Neural cell (in vitro differentiated cells): ENCODE results near the gene ADGRL3. TPM values are rescaled to one million over a fixed set of nuclear protein-coding genes. Genes with fewer than 3 reads are reported as not detected.

Experiments used
- H2AFZ ChIP-seq: fragments of 200-600, 300-800 bp; sonication (generic), shearing (Covaris generic); 2 replicates; pipeline ENCODE4 v1.6.0; 2014; ENCODE audit warnings: low read depth, mild to moderate bottlenecking, antibody characterized with exemption, low read length, moderate library complexity
- H3F3A ChIP-seq: fragments of 200-600 bp; shearing (Covaris generic); 2 replicates; pipeline ENCODE4 v1.6.1; 2016; ENCODE audit warnings: mild to moderate bottlenecking, moderate library complexity, mixed read lengths, antibody characterized with exemption, low read length; ENCODE audit not compliant: insufficient read depth, poor library complexity, severe bottlenecking
- H3K27ac ChIP-seq: fragments of 200-600, 300-800 bp; sonication (generic), shearing (Covaris generic); 2 replicates; pipeline ENCODE4 v1.5.1; 2014; ENCODE audit warnings: mild to moderate bottlenecking, low read length, moderate library complexity
- H3K27me3 ChIP-seq: fragments of 300-800, 200-600 bp; sonication (generic), shearing (Covaris generic); 2 replicates; pipeline ENCODE4 v1.6.0; 2014; ENCODE audit warnings: mild to moderate bottlenecking, low read depth, low read length, moderate library complexity; ENCODE audit not compliant: insufficient read depth
- H3K36me3 ChIP-seq: fragments of 300-800, 200-600 bp; sonication (generic), shearing (Covaris generic); 2 replicates; pipeline ENCODE4 v1.5.1; 2014; ENCODE audit warnings: mild to moderate bottlenecking, antibody characterized with exemption, low read length, moderate library complexity; ENCODE audit not compliant: insufficient read depth
- H3K4me2 ChIP-seq: fragments of 300-800, 200-600 bp; sonication (generic), shearing (Covaris generic); 2 replicates; pipeline ENCODE4 v1.6.0; 2014; ENCODE audit warnings: mild to moderate bottlenecking, low read length
- H3K4me3 ChIP-seq: fragments of 300-800, 200-600 bp; sonication (generic), shearing (Covaris generic); 2 replicates; pipeline ENCODE4 v1.5.1; 2014; ENCODE audit warnings: mild to moderate bottlenecking, low read length, moderate library complexity
- H3K79me2 ChIP-seq: fragments of 200-600 bp; shearing (Covaris generic); replicated peaks from 2 replicates; pipeline ENCODE4 v1.6.0; 2014; ENCODE audit warnings: mild to moderate bottlenecking, low read length, moderate library complexity; ENCODE audit not compliant: insufficient read depth
- H3K9ac ChIP-seq: fragments of 300-800, 200-600 bp; sonication (generic), shearing (Covaris generic); 2 replicates; pipeline ENCODE4 v1.6.1; 2016; ENCODE audit warnings: mild to moderate bottlenecking, low read length, mixed read lengths
- H3K9me2 ChIP-seq: fragments of 200-600 bp; shearing (Covaris generic); 2 replicates; pipeline ENCODE4 v1.6.1; 2016; ENCODE audit warnings: mild to moderate bottlenecking, low read length, mixed read lengths; ENCODE audit not compliant: insufficient read depth
- H3K9me3 ChIP-seq: fragments of 200-600, 300-800 bp; sonication (generic), shearing (Covaris generic); 2 replicates; pipeline ENCODE4 v1.6.1; 2016; ENCODE audit warnings: mild to moderate bottlenecking, mixed run types, low read length, moderate library complexity, mixed read lengths
- H4K20me1 ChIP-seq: fragments of 200-600 bp; shearing (Covaris generic); 2 replicates; pipeline ENCODE4 v1.6.1; 2016; ENCODE audit warnings: mild to moderate bottlenecking, mixed run types; ENCODE audit not compliant: insufficient read depth
- EP300 ChIP-seq: fragments of 450-650 bp; conservative IDR thresholded peaks from 2 replicates; pipeline ENCODE4 v1.6.1; 2014; ENCODE audit warnings: antibody characterized with exemption, mild to moderate bottlenecking, moderate library complexity; ENCODE audit not compliant: poor library complexity, severe bottlenecking
- EZH2 ChIP-seq: fragments of 200-600, 300-800 bp; shearing (Covaris generic), sonication (generic); IDR thresholded peaks from 2 replicates; pipeline ENCODE4 v1.6.1; 2014; ENCODE audit warnings: antibody characterized with exemption, low read length, borderline replicate concordance, mild to moderate bottlenecking; ENCODE audit not compliant: insufficient read depth, poor library complexity, severe bottlenecking
- MXI1 ChIP-seq: fragments of 450-650 bp; conservative IDR thresholded peaks from 2 replicates; pipeline ENCODE4 v1.6.1; 2014; ENCODE audit warnings: antibody characterized with exemption, mild to moderate bottlenecking; ENCODE audit not compliant: poor library complexity, severe bottlenecking
- POLR2AphosphoS5 ChIP-seq: IDR thresholded peaks from 2 replicates; pipeline ENCODE4 v1.6.1; 2012
- RAD21 ChIP-seq: fragments of 450-650 bp; conservative IDR thresholded peaks from 2 replicates; pipeline ENCODE4 v1.6.1; 2014; ENCODE audit warnings: antibody characterized with exemption, mild to moderate bottlenecking, moderate library complexity
- SMC3 ChIP-seq: fragments of 450-650 bp; conservative IDR thresholded peaks from 2 replicates; pipeline ENCODE4 v1.6.1; 2014; ENCODE audit warnings: antibody characterized with exemption, mild to moderate bottlenecking, moderate library complexity; ENCODE audit not compliant: poor library complexity
- TAF1 ChIP-seq: IDR thresholded peaks from 2 replicates; pipeline ENCODE4 v1.6.1; 2012; ENCODE audit warnings: low read depth
- polyA plus RNA-seq: library from polyadenylated mRNA; depleted of rRNA; stranded (reverse); fragments of >200 nt; gene quantifications from 2 replicates; pipeline ENCODE4 v1.2.3, GENCODE V29; 2014
- TF ChIP-seq, protein P1 (sequence below): IDR thresholded peaks from 2 replicates; pipeline ENCODE4 v1.6.1; 2012; ENCODE audit warnings: borderline replicate concordance
- TF ChIP-seq, protein P2 (sequence below): fragments of 450-650 bp; IDR thresholded peaks from 2 replicates; pipeline ENCODE4 v1.5.1; 2014; ENCODE audit warnings: antibody characterized with exemption, mild to moderate bottlenecking, moderate library complexity; ENCODE audit not compliant: poor library complexity, severe bottlenecking

ADGRL3 gene
- polyA plus RNA-seq, 1 donor from 2014 or later: 99.4 TPM

DNA sequence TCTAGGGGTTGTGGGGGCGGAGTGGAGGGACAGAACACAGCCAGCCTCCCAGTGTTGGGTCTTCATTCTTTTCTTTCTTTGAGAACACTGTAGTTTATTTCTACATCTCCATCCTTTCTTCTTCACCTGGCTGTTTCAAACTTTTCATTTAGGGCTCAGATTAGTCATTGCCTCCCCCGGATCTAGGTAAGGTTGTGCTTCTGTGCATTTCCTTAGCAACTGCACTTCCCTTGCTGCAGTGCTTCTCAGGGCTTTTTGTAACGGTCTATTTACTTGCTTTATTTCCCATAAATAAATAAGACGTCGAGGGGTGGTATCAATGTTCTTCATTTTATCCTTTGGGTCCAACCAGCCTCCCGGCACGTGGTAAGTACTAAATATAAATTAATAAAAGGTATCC lies 31.3 kb downstream of the ADGRL3 start:
- H4K20me1 ChIP-seq: no peaks in the 10 kb centered on the region
- H3K36me3 ChIP-seq: no peaks in the 10 kb centered on the region
- no peak overlapping the region for H2AFZ ChIP-seq
- H3K27me3 ChIP-seq: no peaks in the 10 kb centered on the region
- no peaks in the 10 kb centered on the region for H3F3A ChIP-seq
- H3K9ac ChIP-seq: no peak overlapping the region
- H3K9me3 ChIP-seq: no peaks in the 10 kb centered on the region
- TF ChIP-seq, protein P1, sequence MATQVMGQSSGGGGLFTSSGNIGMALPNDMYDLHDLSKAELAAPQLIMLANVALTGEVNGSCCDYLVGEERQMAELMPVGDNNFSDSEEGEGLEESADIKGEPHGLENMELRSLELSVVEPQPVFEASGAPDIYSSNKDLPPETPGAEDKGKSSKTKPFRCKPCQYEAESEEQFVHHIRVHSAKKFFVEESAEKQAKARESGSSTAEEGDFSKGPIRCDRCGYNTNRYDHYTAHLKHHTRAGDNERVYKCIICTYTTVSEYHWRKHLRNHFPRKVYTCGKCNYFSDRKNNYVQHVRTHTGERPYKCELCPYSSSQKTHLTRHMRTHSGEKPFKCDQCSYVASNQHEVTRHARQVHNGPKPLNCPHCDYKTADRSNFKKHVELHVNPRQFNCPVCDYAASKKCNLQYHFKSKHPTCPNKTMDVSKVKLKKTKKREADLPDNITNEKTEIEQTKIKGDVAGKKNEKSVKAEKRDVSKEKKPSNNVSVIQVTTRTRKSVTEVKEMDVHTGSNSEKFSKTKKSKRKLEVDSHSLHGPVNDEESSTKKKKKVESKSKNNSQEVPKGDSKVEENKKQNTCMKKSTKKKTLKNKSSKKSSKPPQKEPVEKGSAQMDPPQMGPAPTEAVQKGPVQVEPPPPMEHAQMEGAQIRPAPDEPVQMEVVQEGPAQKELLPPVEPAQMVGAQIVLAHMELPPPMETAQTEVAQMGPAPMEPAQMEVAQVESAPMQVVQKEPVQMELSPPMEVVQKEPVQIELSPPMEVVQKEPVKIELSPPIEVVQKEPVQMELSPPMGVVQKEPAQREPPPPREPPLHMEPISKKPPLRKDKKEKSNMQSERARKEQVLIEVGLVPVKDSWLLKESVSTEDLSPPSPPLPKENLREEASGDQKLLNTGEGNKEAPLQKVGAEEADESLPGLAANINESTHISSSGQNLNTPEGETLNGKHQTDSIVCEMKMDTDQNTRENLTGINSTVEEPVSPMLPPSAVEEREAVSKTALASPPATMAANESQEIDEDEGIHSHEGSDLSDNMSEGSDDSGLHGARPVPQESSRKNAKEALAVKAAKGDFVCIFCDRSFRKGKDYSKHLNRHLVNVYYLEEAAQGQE: no peak
- TF ChIP-seq TAF1 (no peak), POLR2AphosphoS5 (no peak), MXI1 (no peak), SMC3 (no peak), EP300 (no peak), RAD21 (no peak), EZH2 (no peak)
- TF ChIP-seq, protein P2, sequence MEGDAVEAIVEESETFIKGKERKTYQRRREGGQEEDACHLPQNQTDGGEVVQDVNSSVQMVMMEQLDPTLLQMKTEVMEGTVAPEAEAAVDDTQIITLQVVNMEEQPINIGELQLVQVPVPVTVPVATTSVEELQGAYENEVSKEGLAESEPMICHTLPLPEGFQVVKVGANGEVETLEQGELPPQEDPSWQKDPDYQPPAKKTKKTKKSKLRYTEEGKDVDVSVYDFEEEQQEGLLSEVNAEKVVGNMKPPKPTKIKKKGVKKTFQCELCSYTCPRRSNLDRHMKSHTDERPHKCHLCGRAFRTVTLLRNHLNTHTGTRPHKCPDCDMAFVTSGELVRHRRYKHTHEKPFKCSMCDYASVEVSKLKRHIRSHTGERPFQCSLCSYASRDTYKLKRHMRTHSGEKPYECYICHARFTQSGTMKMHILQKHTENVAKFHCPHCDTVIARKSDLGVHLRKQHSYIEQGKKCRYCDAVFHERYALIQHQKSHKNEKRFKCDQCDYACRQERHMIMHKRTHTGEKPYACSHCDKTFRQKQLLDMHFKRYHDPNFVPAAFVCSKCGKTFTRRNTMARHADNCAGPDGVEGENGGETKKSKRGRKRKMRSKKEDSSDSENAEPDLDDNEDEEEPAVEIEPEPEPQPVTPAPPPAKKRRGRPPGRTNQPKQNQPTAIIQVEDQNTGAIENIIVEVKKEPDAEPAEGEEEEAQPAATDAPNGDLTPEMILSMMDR: no peak
- H3K79me2 ChIP-seq: peaks cover 60% of the 10 kb centered on the region
- no peak overlapping the region for H3K4me2 ChIP-seq
- no peak overlapping the region for H3K27ac ChIP-seq
- no peak overlapping the region for H3K4me3 ChIP-seq
- H3K9me2 ChIP-seq: no peaks in the 10 kb centered on the region

DNA sequence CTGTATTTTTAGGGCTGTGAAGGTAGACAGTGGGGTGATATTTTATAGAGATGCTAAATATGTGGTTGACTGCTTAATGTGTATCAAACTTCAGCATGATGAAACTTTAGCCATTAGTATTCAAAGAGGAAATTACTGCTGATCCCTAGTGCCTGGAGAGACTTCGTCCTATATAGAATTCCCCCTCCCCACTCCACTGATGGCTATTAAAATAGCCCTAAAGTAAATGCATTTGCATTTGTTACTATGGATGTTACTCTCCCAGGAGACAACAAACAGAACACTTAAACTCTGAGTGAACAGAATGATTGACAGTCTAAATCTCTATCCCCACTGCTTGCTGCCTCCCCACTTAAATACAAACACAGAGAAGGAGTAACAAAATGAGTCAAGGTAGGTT lies 39.1 kb downstream of the ADGRL3 start:
- H3K9ac ChIP-seq: no peak overlapping the region
- TF ChIP-seq EZH2 (no peak), POLR2AphosphoS5 (no peak), EP300 (peak; percentile 41)
- H3K27ac ChIP-seq: peak overlapping the region; percentile 32
- H3K4me2 ChIP-seq: peak overlapping the region; percentile 9
- no peaks in the 10 kb centered on the region for H4K20me1 ChIP-seq
- H3K36me3 ChIP-seq: no peaks in the 10 kb centered on the region
- H3K79me2 ChIP-seq: peaks cover 60% of the 10 kb centered on the region
- H3K9me2 ChIP-seq: no peaks in the 10 kb centered on the region
- no peak overlapping the region for H2AFZ ChIP-seq
- peak overlapping the region; percentile 16 for H3K4me3 ChIP-seq
- no peaks in the 10 kb centered on the region for H3F3A ChIP-seq
- no peaks in the 10 kb centered on the region for H3K27me3 ChIP-seq
- H3K9me3 ChIP-seq: no peaks in the 10 kb centered on the region

DNA sequence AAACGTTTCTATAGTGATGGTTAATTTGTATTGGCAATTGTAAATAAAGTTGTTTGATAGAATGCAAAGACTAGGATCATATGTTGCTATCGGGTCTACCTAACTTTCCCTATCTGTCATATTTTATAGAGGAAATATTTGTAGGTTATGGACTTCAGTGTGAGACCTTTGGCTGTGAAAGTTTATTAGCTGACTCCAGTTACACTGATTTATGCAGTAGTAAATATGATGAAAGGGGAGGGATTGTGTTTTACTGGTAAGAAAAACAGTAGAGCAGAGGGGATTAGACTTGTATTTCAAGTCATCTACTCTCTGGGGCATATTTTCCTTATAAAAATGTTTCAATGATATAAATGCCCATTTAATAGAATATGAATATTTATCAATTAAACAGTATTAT lies 43.8 kb downstream of the ADGRL3 start:
- H4K20me1 ChIP-seq: no peaks in the 10 kb centered on the region
- TF ChIP-seq RAD21 (no peak), EZH2 (no peak), EP300 (no peak), MXI1 (no peak), SMC3 (no peak), TAF1 (no peak), POLR2AphosphoS5 (no peak)
- TF ChIP-seq, protein P2: no peak
- TF ChIP-seq, protein P1: no peak
- H3K36me3 ChIP-seq: no peaks in the 10 kb centered on the region

More for the DNA sequence above, 43.8 kb downstream of the ADGRL3 start:
- H3F3A ChIP-seq: no peaks in the 10 kb centered on the region
- no peaks in the 10 kb centered on the region for H3K9me3 ChIP-seq
- no peak overlapping the region for H2AFZ ChIP-seq
- no peak overlapping the region for H3K27ac ChIP-seq
- H3K9me2 ChIP-seq: no peaks in the 10 kb centered on the region
- H3K4me2 ChIP-seq: no peak overlapping the region
- no peaks in the 10 kb centered on the region for H3K27me3 ChIP-seq
- H3K4me3 ChIP-seq: no peak overlapping the region
- peaks cover 63% of the 10 kb centered on the region for H3K79me2 ChIP-seq
- no peak overlapping the region for H3K9ac ChIP-seq
